ENCODE data around the gene MORN1. TPM values are rescaled to one million over a fixed set of nuclear protein-coding genes. Genes with fewer than 3 reads are reported as not detected.

Gene MORN1
- total and polyA plus RNA-seq, 2 experiments from 2014 or later: 10.8 to 24.4 TPM

- no peak overlapping the region for H3K27ac ChIP-seq
- no peak for DNase-seq (ENCODE audit: low read depth in 1 of 2, low spot score in 1 of 2)
- no peak overlapping the region for H3K4me3 ChIP-seq
- H3K27me3 ChIP-seq: no peaks in the 10 kb centered on the region
- H3K36me3 ChIP-seq: no peaks in the 10 kb centered on the region
- no peaks in the 10 kb centered on the region for H3K4me1 ChIP-seq (ENCODE audit: low read depth)
- TF ChIP-seq CTCF (IDR thresholded peaks at IDR 0.05; ENCODE audit: low read depth, low read length): no peak
- H3K9me3 ChIP-seq (ENCODE audit: low read depth): no peaks in the 10 kb centered on the region
Observed at GRCh38 chr1:2355373-2356261, 35.7 kb downstream of the MORN1 start.

- Histone ChIP-seq H3K9me3 (ENCODE audit: low read depth) (no peaks in the 10 kb centered on the region), H3K4me3 (no peak overlapping the region), H3K36me3 (no peaks in the 10 kb centered on the region), H3K4me1 (ENCODE audit: low read depth) (no peaks in the 10 kb centered on the region), H3K27ac (no peak overlapping the region), H3K27me3 (no peaks in the 10 kb centered on the region)
- DNase-seq (ENCODE audit: low read depth in 1 of 2, low spot score in 1 of 2): no peak
- TF ChIP-seq CTCF (IDR thresholded peaks at IDR 0.05; ENCODE audit: low read depth, low read length): no peak
Observed at GRCh38 chr1:2354511-2355372, 36.6 kb downstream of the MORN1 start.

- Histone ChIP-seq H3K36me3 (no peaks in the 10 kb centered on the region), H3K4me1 (ENCODE audit: low read depth) (no peaks in the 10 kb centered on the region), H3K27me3 (no peaks in the 10 kb centered on the region), H3K27ac (no peak overlapping the region), H3K9me3 (ENCODE audit: low read depth) (no peaks in the 10 kb centered on the region), H3K4me3 (no peak overlapping the region)
- DNase-seq (ENCODE audit: low read depth in 1 of 2, low spot score in 1 of 2): no peak
- no peak for TF ChIP-seq CTCF (IDR thresholded peaks at IDR 0.05; ENCODE audit: low read depth, low read length)
Observed at GRCh38 chr1:2353551-2354438, 37.6 kb downstream of the MORN1 start.

- DNase-seq (ENCODE audit: low read depth in 1 of 2, low spot score in 1 of 2): no peak
- H3K4me1 ChIP-seq (ENCODE audit: low read depth): no peaks in the 10 kb centered on the region
- no peaks in the 10 kb centered on the region for H3K36me3 ChIP-seq
- no peak overlapping the region for H3K27ac ChIP-seq
- H3K9me3 ChIP-seq (ENCODE audit: low read depth): no peaks in the 10 kb centered on the region
- H3K27me3 ChIP-seq: no peaks in the 10 kb centered on the region
- no peak overlapping the region for H3K4me3 ChIP-seq
- TF ChIP-seq CTCF (IDR thresholded peaks at IDR 0.05; ENCODE audit: low read depth, low read length): no peak
Observed at GRCh38 chr1:2352897-2353550, 38.3 kb downstream of the MORN1 start.

Data from cardiac muscle cell (in vitro differentiated cells and primary cell).